ENCODE measurements around the gene CIC. TPM values are rescaled to one million over a fixed set of nuclear protein-coding genes. Genes with fewer than 3 reads are reported as not detected.

Gene CIC
- total RNA-seq, 1 experiment from 2014 or later = 60.7 TPM

GRCh38 chr19:42275103-42275502 is 6.1 kb downstream of the CIC start:
- CTCF ChIA-PET = no interaction called here

GRCh38 chr19:42275517-42275916 is 6.5 kb downstream of the CIC start:
- Histone ChIP-seq H3K9me2 (ENCODE audit: insufficient read depth) (no peaks in the 10 kb centered on the region), H3K4me2 (no peak overlapping the region), H3K9me3 (ENCODE audit: insufficient read depth, low read depth) (no peaks in the 10 kb centered on the region), H3K4me3 (no peak overlapping the region), H3K27me3 (ENCODE audit: insufficient read depth, low read depth) (no peaks in the 10 kb centered on the region), H3K4me1 (replicated peaks; ENCODE audit: insufficient read depth) (peaks cover 10% of the 10 kb centered on the region), H2AFZ (no peak overlapping the region), H3K36me3 (ENCODE audit: low read depth) (no peaks in the 10 kb centered on the region; the same call in 1 of the 2 replicates), H4K20me1 (ENCODE audit: insufficient read depth) (no peaks in the 10 kb centered on the region; the same call in 1 of the 2 replicates), H3F3A (ENCODE audit: insufficient read depth, low read depth) (peaks cover 17% of the 10 kb centered on the region; the same call in 1 of the 2 replicates), H3K27ac (no peak overlapping the region), H3K79me2 (ENCODE audit: low read depth) (peaks cover 8% of the 10 kb centered on the region)
- intact Hi-C loops (cut with micrococcal nuclease; ENCODE audit: unreplicated experiment) = no loop called here
- no peak for DNase-seq
- ChIA-PET POLR2A (ENCODE audit: unreplicated experiment) (no interaction called here), CTCF (no interaction called here)
- no TSS peak for BruUV-seq (replicated peaks)
- TF ChIP-seq CTCF (conservative IDR thresholded peaks at IDR 0.05) = no peak
- TF ChIP-seq EZH2 (IDR thresholded peaks at IDR 0.05; ENCODE audit: low read depth) = no peak

More at GRCh38 chr19:42275103-42275502, 6.1 kb downstream of the CIC start:
- BruUV-seq (replicated peaks) = no TSS peak
- POLR2A ChIA-PET (ENCODE audit: unreplicated experiment) = no interaction called here
- Histone ChIP-seq H3K9me2 (ENCODE audit: insufficient read depth) (no peaks in the 10 kb centered on the region), H3K4me2 (no peak overlapping the region), H3K27ac (no peak overlapping the region), H3K27me3 (ENCODE audit: insufficient read depth, low read depth) (no peaks in the 10 kb centered on the region), H3K4me3 (no peak overlapping the region), H4K20me1 (ENCODE audit: insufficient read depth) (no peaks in the 10 kb centered on the region; the same call in 1 of the 2 replicates), H2AFZ (no peak overlapping the region), H3K79me2 (ENCODE audit: low read depth) (peaks cover 12% of the 10 kb centered on the region), H3K9me3 (ENCODE audit: insufficient read depth, low read depth) (no peaks in the 10 kb centered on the region), H3K4me1 (replicated peaks; ENCODE audit: insufficient read depth) (peaks cover 14% of the 10 kb centered on the region), H3K36me3 (ENCODE audit: low read depth) (no peaks in the 10 kb centered on the region; the same call in 1 of the 2 replicates), H3F3A (ENCODE audit: insufficient read depth, low read depth) (peaks cover 17% of the 10 kb centered on the region; the same call in 1 of the 2 replicates)
- TF ChIP-seq CTCF (conservative IDR thresholded peaks at IDR 0.05) (no peak), EZH2 (IDR thresholded peaks at IDR 0.05; ENCODE audit: low read depth) (no peak)
- intact Hi-C loops (cut with micrococcal nuclease; ENCODE audit: unreplicated experiment) = no loop called here
- no peak for DNase-seq

GRCh38 chr19:42276284-42276683 is 7.2 kb downstream of the CIC start:
- Histone ChIP-seq H4K20me1 (ENCODE audit: insufficient read depth) (no peaks in the 10 kb centered on the region; the same call in 1 of the 2 replicates), H3F3A (ENCODE audit: insufficient read depth, low read depth) (peaks cover 17% of the 10 kb centered on the region; the same call in 1 of the 2 replicates), H3K79me2 (ENCODE audit: low read depth) (0 out of 2 replicates have a peak, but pooled peaks cover 3% of the 10 kb centered on the region), H3K4me3 (no peak overlapping the region), H3K9me2 (ENCODE audit: insufficient read depth) (no peaks in the 10 kb centered on the region), H3K4me1 (replicated peaks; ENCODE audit: insufficient read depth) (peaks cover 12% of the 10 kb centered on the region), H3K36me3 (ENCODE audit: low read depth) (no peaks in the 10 kb centered on the region; the same call in 1 of the 2 replicates), H3K4me2 (no peak overlapping the region), H3K27me3 (ENCODE audit: insufficient read depth, low read depth) (no peaks in the 10 kb centered on the region), H3K27ac (no peak overlapping the region), H2AFZ (no peak overlapping the region), H3K9me3 (ENCODE audit: insufficient read depth, low read depth) (no peaks in the 10 kb centered on the region)
- intact Hi-C loops (cut with micrococcal nuclease; ENCODE audit: unreplicated experiment) = no loop called here
- TF ChIP-seq CTCF (conservative IDR thresholded peaks at IDR 0.05) (no peak), EZH2 (IDR thresholded peaks at IDR 0.05; ENCODE audit: low read depth) (no peak)
- no TSS peak for BruUV-seq (replicated peaks)
- CTCF ChIA-PET = no interaction called here
- DNase-seq = no peak
- POLR2A ChIA-PET (ENCODE audit: unreplicated experiment) = no interaction called here
